Vagina (tissue), 2 donors: ENCODE results near the gene NEK9.

Experiments used
- POLR2A ChIP-seq, 2 donors: fragments of 450-650 bp; IDR thresholded peaks; one replicate each; pipeline ENCODE4 v1.6.1; 2017; ENCODE audit warnings: antibody characterized with exemption in 2 of 2, mild to moderate bottlenecking in 2 of 2, moderate library complexity in 2 of 2
- TF ChIP-seq, protein P1 (sequence below), 3 experiments: fragments of 450-650 bp in 2 of 3; fragments of 200-600 bp in 1 of 3; sonication (generic) in 1 of 3; IDR thresholded peaks; one replicate each; pipeline ENCODE4 v1.5.1; 2017 to 2019; ENCODE audit warnings: antibody characterized with exemption in 3 of 3, mild to moderate bottlenecking in 2 of 3, moderate library complexity in 2 of 3

GRCh38 chr14:75164809-75165208, 38.0 kb upstream of the NEK9 start:
- no peak for TF ChIP-seq POLR2A (IDR thresholded peaks at IDR 0.05)
- TF ChIP-seq, protein P1, sequence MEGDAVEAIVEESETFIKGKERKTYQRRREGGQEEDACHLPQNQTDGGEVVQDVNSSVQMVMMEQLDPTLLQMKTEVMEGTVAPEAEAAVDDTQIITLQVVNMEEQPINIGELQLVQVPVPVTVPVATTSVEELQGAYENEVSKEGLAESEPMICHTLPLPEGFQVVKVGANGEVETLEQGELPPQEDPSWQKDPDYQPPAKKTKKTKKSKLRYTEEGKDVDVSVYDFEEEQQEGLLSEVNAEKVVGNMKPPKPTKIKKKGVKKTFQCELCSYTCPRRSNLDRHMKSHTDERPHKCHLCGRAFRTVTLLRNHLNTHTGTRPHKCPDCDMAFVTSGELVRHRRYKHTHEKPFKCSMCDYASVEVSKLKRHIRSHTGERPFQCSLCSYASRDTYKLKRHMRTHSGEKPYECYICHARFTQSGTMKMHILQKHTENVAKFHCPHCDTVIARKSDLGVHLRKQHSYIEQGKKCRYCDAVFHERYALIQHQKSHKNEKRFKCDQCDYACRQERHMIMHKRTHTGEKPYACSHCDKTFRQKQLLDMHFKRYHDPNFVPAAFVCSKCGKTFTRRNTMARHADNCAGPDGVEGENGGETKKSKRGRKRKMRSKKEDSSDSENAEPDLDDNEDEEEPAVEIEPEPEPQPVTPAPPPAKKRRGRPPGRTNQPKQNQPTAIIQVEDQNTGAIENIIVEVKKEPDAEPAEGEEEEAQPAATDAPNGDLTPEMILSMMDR (IDR thresholded peaks at IDR 0.05) = no peak
